ENCODE results near the gene PAX8. TPM values are rescaled to one million over a fixed set of nuclear protein-coding genes. Genes with fewer than 3 reads are reported as not detected.

PAX8 gene
- total and polyA plus RNA-seq, 12 donors, result 1.7 to 72.3 (median 11.6) TPM

DNA sequence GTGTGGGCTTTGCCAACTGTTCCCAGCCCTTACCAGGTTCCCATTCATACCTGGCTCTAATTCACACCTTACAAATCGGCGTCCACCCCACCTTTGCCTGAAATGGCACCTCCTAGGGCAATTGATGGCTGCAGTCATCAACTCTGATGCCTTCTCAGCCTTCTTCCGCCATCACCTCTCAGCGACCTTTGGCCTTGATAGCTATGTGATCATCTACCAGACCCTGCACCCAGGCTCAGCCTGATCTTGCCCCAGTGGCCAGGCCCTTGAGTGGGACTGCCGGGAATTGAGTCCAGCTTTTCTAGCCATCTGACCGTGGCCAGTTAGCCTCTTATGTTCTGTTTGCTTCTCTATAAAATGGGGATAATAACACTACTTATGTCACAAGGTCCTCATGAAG lies 72.5 kb downstream of the PAX8 start:
- TF ChIP-seq, protein P1, sequence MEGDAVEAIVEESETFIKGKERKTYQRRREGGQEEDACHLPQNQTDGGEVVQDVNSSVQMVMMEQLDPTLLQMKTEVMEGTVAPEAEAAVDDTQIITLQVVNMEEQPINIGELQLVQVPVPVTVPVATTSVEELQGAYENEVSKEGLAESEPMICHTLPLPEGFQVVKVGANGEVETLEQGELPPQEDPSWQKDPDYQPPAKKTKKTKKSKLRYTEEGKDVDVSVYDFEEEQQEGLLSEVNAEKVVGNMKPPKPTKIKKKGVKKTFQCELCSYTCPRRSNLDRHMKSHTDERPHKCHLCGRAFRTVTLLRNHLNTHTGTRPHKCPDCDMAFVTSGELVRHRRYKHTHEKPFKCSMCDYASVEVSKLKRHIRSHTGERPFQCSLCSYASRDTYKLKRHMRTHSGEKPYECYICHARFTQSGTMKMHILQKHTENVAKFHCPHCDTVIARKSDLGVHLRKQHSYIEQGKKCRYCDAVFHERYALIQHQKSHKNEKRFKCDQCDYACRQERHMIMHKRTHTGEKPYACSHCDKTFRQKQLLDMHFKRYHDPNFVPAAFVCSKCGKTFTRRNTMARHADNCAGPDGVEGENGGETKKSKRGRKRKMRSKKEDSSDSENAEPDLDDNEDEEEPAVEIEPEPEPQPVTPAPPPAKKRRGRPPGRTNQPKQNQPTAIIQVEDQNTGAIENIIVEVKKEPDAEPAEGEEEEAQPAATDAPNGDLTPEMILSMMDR (IDR thresholded peaks at IDR 0.05), result no peak
- TF ChIP-seq POLR2A (IDR thresholded peaks at IDR 0.05), result no peak
- no peak overlapping the region for H3K4me3 ChIP-seq
- no peaks in the 10 kb centered on the region for H3K9me3 ChIP-seq (replicated peaks in 1 of 3)
- 68 to 84% (median 78%) methylated on average over 6 of the region's 6 CpGs for WGBS, 4 donors
- H3K36me3 ChIP-seq (replicated peaks in 1 of 2), result peaks cover 0 to 12% of the 10 kb centered on the region in 2 donors
- peak overlapping the region in 2 of 5 donors; percentile 32 to 35 for H3K27ac ChIP-seq
- peaks cover 5 to 9% of the 10 kb centered on the region in 2 donors for H3K4me1 ChIP-seq (replicated peaks in 1 of 2)
- no peak for DNase-seq
- no peaks in the 10 kb centered on the region for H3K27me3 ChIP-seq
- intact Hi-C loops (cut with DNase I), result loop anchor here in 1 of 2 donors (5.0 kb wide), 1 partner anchor 41 kb away; no protein-coding TSS in a partner anchor

DNA sequence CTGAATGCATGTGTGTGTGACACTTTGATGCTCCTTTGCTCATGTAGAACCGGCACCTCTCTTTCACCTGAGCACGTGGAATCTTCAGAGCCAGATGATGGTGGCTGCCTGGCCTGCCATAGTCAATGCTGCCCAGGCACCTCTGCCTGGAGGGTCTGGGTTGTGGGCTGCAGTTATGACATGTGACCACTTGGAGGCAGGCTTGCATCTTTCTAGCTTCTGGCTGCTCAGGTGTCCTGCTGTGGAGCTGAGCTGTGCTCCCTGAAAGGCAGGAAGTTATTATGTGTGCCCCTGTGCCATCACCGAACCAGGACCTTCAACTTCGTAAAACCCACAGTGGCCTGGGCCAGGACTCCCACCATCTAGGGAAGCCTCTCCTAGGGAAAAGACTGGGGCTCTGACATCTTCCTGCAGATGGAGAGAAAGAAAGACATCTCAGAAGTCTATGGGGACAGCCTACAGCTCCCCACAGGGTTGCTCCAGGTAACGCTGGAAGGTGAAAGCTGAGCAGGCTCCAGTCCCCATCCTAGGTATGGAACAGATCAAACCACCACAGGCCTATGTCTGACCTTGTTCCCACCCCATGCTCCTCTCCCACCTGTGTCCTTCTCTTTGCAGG lies 74.7 kb downstream of the PAX8 start:
- Histone ChIP-seq H3K27me3 (no peaks in the 10 kb centered on the region), H3K36me3 (replicated peaks in 1 of 2) (peaks cover 0 to 20% of the 10 kb centered on the region in 2 donors), H3K4me3 (no peak overlapping the region), H3K27ac (peak overlapping the region in 3 of 5 donors; percentile 43 to 58 (median 51)), H3K4me1 (replicated peaks in 1 of 2) (peaks cover 13 to 20% of the 10 kb centered on the region in 2 donors), H3K9me3 (replicated peaks in 1 of 3) (no peaks in the 10 kb centered on the region)
- intact Hi-C loops (cut with DNase I), result loop anchor here (2.0 to 5.0 kb wide), 2 partner anchors 167 to 168 kb away; no protein-coding TSS in a partner anchor
- peak; percentile 76 to 92 (median 85) for DNase-seq
- 8 to 24% (median 17%) methylated on average over 4 to 5 of the region's 5 CpGs for WGBS, 4 donors
- TF ChIP-seq POLR2A (IDR thresholded peaks at IDR 0.05), result peak in 1 of 2 donors; percentile 12
- TF ChIP-seq, protein P1 (IDR thresholded peaks at IDR 0.05), result peak; percentile 78 to 96 (median 90)

DNA sequence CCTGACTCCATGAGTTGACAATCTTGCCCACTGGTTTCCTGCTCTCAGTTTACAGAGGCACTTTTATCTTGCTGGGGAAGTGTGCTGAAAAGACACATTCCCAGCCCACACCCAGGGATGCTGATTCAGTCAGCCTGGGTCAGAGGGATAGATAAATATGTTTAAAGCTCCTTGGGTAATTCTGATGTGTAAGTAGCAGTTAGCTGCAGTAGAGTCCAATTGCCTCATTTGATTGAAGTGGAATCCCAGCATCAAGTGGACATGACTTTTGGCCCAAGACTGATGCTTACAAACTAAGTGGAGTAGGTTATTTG lies 75.5 kb downstream of the PAX8 start:
- H3K27ac ChIP-seq, result peak overlapping the region in 1 of 5 donors; percentile 38
- no peak overlapping the region for H3K4me3 ChIP-seq
- DNase-seq, result no peak
- H3K36me3 ChIP-seq (replicated peaks in 1 of 2), result peaks cover 0 to 20% of the 10 kb centered on the region in 2 donors
- no peaks in the 10 kb centered on the region for H3K9me3 ChIP-seq (replicated peaks in 1 of 3)
- peaks cover 13 to 20% of the 10 kb centered on the region in 2 donors for H3K4me1 ChIP-seq (replicated peaks in 1 of 2)
- H3K27me3 ChIP-seq, result no peaks in the 10 kb centered on the region
- intact Hi-C loops (cut with DNase I), result loop anchor here in 1 of 2 donors (5.0 kb wide), 1 partner anchor 169 kb away; no protein-coding TSS in a partner anchor
- TF ChIP-seq, protein P1 (IDR thresholded peaks at IDR 0.05), result no peak
- no peak for TF ChIP-seq POLR2A (IDR thresholded peaks at IDR 0.05)

DNA sequence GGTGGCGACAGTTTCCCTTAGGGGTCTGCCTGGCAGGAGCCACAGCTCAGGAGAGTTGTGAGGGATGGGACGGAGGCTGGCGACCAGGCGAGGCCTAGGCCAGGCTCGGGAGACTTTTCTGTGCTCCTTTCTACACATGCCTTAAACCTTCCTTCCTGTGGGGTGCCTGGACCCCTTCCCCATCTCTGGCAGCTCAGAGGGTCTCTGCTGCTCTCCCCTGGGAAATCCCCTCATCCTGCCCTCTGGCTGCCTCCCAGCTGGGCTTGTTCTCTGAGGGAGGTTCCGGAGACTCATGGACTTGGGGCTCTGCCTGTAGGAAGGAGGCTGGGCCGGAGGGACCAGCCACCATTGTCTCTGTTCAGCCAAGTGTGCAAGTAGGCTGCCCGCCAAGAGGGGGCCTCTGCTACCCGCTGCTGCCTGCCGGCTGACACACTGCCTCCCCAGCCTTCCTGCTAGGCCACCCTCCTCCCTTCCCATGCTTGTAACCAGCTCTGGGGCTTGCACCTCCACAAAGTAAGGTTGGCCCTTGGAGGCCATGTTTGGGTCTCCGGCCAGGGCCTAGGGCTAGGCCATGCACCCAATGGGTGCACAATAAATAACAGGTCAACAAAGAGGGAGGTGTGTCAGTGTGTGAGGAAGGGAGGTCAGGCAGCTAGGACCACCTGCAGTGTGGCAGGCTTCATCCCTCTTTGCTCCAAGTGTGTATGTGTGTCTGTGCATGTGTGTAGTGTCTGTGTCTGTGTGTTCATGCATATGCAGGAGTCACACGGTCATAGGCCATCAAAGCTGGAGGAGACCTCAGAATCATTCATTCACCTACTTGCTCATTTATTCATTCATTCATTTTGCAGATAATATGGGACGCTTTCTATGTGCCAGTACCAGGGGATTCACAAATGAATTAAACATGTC lies 76.2 kb downstream of the PAX8 start:
- H3K27ac ChIP-seq, result peak overlapping the region in 2 of 5 donors; percentile 38 to 92
- TF ChIP-seq POLR2A (IDR thresholded peaks at IDR 0.05), result no peak
- TF ChIP-seq, protein P1 (IDR thresholded peaks at IDR 0.05), result no peak
- H3K27me3 ChIP-seq, result no peaks in the 10 kb centered on the region
- H3K36me3 ChIP-seq (replicated peaks in 1 of 2), result peaks cover 0 to 20% of the 10 kb centered on the region in 2 donors
- 77 to 90% (median 81%) methylated on average over 7 to 13 of the region's 13 CpGs for WGBS, 4 donors
- peak in 1 of 7 donors; percentile 21 for DNase-seq
- no peak overlapping the region for H3K4me3 ChIP-seq
- intact Hi-C loops (cut with DNase I), result loop anchor here in 1 of 2 donors (5.0 kb wide), 1 partner anchor 170 kb away; no protein-coding TSS in a partner anchor
- H3K4me1 ChIP-seq (replicated peaks in 1 of 2), result peaks cover 13 to 20% of the 10 kb centered on the region in 2 donors
- H3K9me3 ChIP-seq (replicated peaks in 1 of 3), result no peaks in the 10 kb centered on the region

Measured in adrenal gland (tissue), 12 donors.